Cerebellar cortex (tissue), 1 donor: ENCODE data around the gene RHBDL1.

ENCODE experiments used
- DNase-seq: peaks from one replicate; pipeline ENCODE4 v3.0.0-alpha.2; 2015; ENCODE audit warnings: low spot score

The RHBDL1 gene

GRCh38 chr16:674968-675883 lies at the start of gene RHBDL1:
Gene RHBDL1, plus strand, starts transcription at chr16:675671. Its CDS starts 120 bp downstream, at chr16:675791.
- no peak for DNase-seq

GRCh38 chr16:625977-626765 lies 49.3 kb upstream of the RHBDL1 start:
- DNase-seq = no peak

GRCh38 chr16:626787-627453 lies 48.6 kb upstream of the RHBDL1 start:
- no peak for DNase-seq

DNA sequence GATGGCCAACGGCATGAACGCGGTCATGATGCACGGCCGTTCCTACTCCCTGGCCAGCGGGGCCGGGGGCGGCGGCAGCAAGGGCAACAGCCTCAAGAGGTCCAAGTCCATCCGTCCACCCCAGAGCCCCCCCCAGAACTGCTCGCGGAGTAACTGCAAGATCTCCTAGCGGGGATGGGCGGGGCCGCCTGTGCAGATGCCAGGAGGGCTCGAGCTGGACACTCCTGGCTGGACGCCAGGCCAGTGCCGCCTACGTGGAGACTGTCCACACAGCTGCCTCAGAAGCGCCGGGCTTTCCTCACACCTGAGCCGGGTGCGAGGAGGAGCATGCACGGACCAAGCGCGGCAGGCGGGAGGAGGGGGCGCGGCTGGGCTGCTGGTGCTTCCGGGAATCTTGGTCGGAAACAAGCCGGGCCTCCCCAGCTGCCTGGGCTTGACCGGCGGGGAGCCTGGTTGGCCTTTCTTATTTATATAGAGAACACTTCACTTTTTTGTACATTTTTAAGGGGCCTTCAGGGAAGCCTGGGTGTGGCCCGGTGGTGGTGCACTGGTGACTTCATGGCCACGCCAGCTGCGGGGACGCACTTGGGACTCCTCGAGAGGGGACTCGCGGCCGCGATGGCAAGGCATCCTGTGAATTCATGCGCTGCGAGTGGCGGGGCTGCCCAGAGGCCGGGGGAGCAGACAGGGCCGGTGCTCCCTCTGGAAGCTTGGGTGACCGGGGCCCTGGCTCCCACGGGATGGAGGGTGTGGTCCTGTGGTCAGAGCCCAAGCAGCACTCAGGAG lies 47.8 kb upstream of the RHBDL1 start:
- no peak for DNase-seq

DNA sequence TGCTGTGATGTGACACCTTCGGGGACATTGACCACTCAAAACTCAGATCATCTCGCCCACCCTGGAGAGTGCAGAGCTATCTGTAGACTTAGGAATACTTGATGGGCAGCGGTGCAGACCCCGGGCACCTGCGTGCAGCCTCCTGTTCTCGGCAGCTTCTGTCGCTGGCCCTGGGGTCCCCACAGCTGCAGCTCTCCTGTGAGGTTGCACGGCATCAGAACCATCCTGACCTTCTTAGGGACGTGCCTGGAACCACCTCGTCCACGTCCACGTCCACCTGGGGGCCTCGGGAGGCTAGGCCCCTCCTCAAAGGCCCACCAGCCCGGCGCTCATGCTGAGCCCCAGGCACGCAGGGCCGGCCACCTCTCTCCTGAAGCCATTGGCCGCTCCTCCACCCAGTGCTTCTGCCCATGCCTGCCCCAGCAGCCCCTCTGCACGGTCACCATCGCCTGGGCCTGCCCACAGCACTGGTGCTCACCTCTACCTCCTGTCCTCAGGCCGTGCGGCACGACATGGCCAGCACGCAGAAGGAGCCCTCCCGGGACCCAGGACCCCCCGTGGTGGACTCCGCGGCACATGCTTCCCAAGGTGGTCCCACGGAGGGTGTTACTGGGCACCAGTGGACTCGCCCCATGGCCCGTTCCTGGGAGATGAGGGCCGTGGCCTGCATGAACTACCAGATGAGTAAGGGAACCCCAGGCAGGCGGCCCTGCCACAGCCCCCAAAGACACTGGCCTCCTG lies 47.0 kb upstream of the RHBDL1 start:
- no peak for DNase-seq

- peak; percentile 82 for DNase-seq
Measured at GRCh38 chr16:629185-629832, 46.2 kb upstream of the RHBDL1 start.

DNA sequence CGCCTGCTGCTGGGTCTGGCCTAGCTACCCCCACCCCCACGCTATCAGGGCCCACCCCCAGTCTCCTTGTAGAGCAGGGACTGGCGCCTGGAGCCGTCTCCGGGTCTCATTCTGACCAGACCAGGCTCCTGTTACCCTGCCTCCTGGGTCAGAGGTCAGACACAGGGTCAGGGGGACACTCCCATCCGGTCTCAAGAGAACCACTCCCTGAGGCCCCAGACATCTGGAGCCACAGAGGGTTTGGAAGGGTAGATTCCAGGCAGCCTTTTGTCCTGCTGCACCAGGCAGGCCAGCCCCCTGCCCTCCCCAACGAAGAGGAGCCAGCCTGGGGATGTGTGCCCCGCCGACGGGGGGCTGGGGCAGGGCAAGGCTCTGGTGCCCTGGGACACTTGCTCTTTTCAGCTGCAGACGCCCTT lies 45.6 kb upstream of the RHBDL1 start:
- DNase-seq = no peak

GRCh38 chr16:630249-630814 lies 45.1 kb upstream of the RHBDL1 start:
- DNase-seq = no peak

GRCh38 chr16:630815-631405 lies 44.6 kb upstream of the RHBDL1 start, which contains the start of gene WFIKKN1:
Gene WFIKKN1, plus strand, starts transcription at chr16:630985. Its CDS starts 269 bp downstream, at chr16:631254.
- DNase-seq = peak; percentile 65

- no peak for DNase-seq
Measured at GRCh38 chr16:631808-632358, 43.6 kb upstream of the RHBDL1 start.

GRCh38 chr16:632486-633335 lies 42.8 kb upstream of the RHBDL1 start:
- DNase-seq = no peak

DNA sequence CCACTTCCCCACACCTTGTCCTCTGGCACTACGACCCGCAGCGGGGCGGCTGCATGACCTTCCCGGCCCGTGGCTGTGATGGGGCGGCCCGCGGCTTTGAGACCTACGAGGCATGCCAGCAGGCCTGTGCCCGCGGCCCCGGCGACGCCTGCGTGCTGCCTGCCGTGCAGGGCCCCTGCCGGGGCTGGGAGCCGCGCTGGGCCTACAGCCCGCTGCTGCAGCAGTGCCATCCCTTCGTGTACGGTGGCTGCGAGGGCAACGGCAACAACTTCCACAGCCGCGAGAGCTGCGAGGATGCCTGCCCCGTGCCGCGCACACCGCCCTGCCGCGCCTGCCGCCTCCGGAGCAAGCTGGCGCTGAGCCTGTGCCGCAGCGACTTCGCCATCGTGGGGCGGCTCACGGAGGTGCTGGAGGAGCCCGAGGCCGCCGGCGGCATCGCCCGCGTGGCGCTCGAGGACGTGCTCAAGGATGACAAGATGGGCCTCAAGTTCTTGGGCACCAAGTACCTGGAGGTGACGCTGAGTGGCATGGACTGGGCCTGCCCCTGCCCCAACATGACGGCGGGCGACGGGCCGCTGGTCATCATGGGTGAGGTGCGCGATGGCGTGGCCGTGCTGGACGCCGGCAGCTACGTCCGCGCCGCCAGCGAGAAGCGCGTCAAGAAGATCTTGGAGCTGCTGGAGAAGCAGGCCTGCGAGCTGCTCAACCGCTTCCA lies 42.0 kb upstream of the RHBDL1 start:
- no peak for DNase-seq

GRCh38 chr16:634051-634670 lies 41.3 kb upstream of the RHBDL1 start:
- DNase-seq = no peak

- DNase-seq = no peak
Measured at GRCh38 chr16:634996-635395, 40.5 kb upstream of the RHBDL1 start.

DNA sequence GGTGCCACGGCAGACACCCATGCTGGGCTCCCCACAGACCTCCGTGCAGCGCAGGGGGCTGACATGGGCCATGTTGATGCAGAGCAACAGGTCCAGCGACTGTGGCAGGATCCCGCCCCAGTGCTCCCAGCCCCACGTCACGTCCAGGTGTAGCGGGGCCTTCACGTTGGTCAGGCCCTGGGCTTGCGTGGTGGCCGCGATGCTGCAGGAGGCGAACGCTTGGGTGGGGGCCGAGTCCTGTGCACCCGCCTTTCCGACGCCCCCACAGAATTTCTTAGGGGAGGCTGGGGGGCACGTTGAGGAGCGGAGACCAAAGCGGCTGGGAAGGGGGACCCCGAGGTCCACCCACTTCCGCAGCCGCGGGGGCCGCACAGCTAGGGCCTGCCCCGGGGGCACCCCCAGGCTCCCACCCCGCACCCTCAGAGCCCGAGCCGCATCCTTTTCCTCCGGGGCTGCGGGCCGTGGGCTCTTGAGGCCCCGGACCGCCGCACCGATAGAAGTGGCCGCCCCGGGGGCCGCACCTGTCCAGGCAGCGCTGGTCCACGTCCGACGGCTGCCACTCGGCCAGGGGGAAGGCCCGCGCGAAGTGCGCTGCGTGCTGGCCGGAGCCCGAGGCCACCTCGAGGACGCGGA lies 39.8 kb upstream of the RHBDL1 start:
- DNase-seq = no peak

DNA sequence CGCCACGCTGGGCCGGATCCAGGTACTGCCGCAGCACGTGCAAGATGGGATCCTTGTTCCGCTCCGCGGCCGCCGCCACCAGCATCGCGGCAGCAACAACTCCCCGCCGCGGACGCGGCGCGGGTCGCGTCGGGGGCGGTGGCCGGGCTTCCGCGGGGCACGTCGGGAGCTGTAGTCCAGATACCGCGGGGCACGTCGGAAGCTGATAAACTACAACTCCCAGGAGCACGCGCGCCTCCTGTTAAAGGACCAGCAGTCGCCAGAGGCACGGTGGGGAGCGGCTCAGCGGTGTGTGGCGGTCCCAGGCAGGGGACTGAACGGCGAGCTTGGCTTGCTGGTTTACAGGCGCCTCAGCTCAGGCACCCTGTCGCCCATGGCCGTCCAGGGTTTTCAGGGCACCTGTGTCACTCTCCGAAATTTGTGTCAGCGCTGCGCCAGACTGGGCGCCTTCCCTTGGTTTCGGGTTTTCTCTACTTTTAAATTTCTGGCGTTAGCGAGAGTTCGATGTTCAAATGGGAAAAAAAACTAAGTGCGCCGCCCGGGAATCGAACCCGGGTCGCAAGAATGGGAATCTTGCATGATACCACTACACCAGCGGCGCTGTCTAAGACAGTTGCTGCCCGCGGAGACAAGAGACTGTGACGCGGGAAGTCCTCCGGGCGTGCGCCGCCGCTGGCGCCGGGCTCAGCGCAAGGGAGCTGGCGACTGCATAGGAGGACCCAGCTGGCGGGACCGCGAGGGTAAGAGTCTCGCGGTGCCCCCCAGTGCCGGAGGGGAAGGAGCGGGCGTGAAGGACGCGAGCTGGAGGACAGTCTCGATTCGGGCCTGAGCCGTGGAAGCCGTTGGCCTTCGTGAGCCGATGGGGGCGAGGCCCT lies 39.0 kb upstream of the RHBDL1 start, which contains the start of gene METTL26:
Gene METTL26, minus strand, starts transcription at position 100 of the 875 bp plus-strand sequence. Its CDS starts 15 bp downstream, at position 85.
- peak; percentile 96 for DNase-seq
